Ovary (tissue), 10 donors: ENCODE measurements around the gene SPDYE2. TPM values are rescaled to one million over a fixed set of nuclear protein-coding genes. Genes with fewer than 3 reads are reported as not detected.
"Not testable (repeated sequence)": the region's sequence is repeated elsewhere in the genome, so short reads cannot be mapped to it uniquely, and the experiment has no call there.

ENCODE experiments used
- DNase-seq, 5 donors: peaks; one replicate each; pipeline ENCODE4 v3.0.0-alpha.2; 2019 to 2020
- H3K27ac ChIP-seq, 2 donors: fragments of 200-600 bp; one replicate each; pipeline versions ENCODE4 v1.5.1 to v1.8.0; 2019 to 2022
- H3K27me3 ChIP-seq: fragments of 200-600 bp; one replicate; pipeline ENCODE4 v1.8.0; 2022
- H3K36me3 ChIP-seq: fragments of 200-600 bp; sonication (generic); one replicate; pipeline ENCODE4 v1.5.1; 2019
- H3K4me1 ChIP-seq: one replicate; pipeline ENCODE4 v1.8.1; 2013; ENCODE audit warnings: mild to moderate bottlenecking, moderate library complexity; ENCODE audit not compliant: insufficient read depth
- H3K4me3 ChIP-seq: fragments of 200-600 bp; sonication (generic); one replicate; pipeline ENCODE4 v1.5.1; 2017
- H3K9me3 ChIP-seq, 2 donors: fragments of 200-600 bp in 1 of 2; sonication (generic) in 1 of 2; one replicate each; pipeline versions ENCODE4 v1.5.1 to v1.8.1; 2013 to 2019; ENCODE audit warnings: mild to moderate bottlenecking in 1 of 2, moderate library complexity in 1 of 2
- WGBS, 3 donors: extraction: QIAGEN DNeasy Blood & Tissue Kit in 1 of 3; methylation state at CpG; one replicate each; pipeline versions ENCODE4 v1.1.5 to v1.1.7; 2013 to 2017; 5-methylcytosine and 5-hydroxymethylcytosine counted together
- intact Hi-C, 4 donors: fragments of 100-400 bp; cut with DNase I; formaldehyde crosslinking; loops; one replicate each; pipeline versions ENCODE4 v1.11.0 to v1.15.1; 2022 to 2023
- long read RNA-seq, 3 donors: library from polyadenylated mRNA in 2 of 3; unstranded in 2 of 3; transcript quantifications; one replicate each; pipeline ENCODE4 v2.0.0 and lab custom pipeline, GENCODE V29; 2021 to 2026
- polyA plus RNA-seq, 2 donors: library from polyadenylated mRNA; stranded (reverse); fragments of 200-250 nt in 1 of 2; fragments of 350-450 nt in 1 of 2; fragmentation: Illumina TruSeq in 1 of 2; extraction: RNeasy Lipid Tissue Mini Kit (QIAGEN cat#74804) in 1 of 2; gene quantifications; one replicate each; pipeline ENCODE4 v1.2.3, GENCODE V29; 2013 to 2014
- total RNA-seq, 7 donors: library from RNA; depleted of rRNA in 2 of 7; stranded (reverse); fragments of >200 nt in 2 of 7; fragmentation: NEBNext Ultra II Directional in 3 of 7; extraction: Animal tissue kit (Norgen Biotek cat#: 25700) in 3 of 7; gene quantifications; one replicate each; pipeline versions ENCODE4 v1.1.0 to v1.2.4, GENCODE V29; 2016 to 2023
- donor health status: DM: no; HTN: no; CAD: no; lungs with moderate emphysema.
- donor health status: DM: no; HTN: no; CAD: no.
- donor health status: Bipolar disorder and iron deficiency.
- donor health status: DM: yes; HTN: yes; CAD: no.
- donor health status: DM: no; HTN: no; CAD: no.
- donor health status: DM: yes; HTN: yes; CAD: no.

SPDYE2 gene, protein sequence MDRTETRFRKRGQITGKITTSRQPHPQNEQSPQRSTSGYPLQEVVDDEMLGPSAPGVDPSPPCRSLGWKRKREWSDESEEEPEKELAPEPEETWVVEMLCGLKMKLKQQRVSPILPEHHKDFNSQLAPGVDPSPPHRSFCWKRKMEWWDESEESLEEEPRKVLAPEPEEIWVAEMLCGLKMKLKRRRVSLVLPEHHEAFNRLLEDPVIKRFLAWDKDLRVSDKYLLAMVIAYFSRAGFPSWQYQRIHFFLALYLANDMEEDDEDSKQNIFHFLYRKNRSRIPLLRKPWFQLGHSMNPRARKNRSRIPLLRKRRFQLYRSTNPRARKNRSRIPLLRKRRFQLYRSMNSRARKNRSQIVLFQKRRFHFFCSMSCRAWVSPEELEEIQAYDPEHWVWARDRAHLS
- total RNA-seq (under 1 TPM in 4 of 7 donors, not detected in 3; 0.20 to 0.47 (median 0.44) TPM), polyA plus RNA-seq (under 1 TPM in 1 of 2 donors, not detected in 1; 0.21 TPM)
- long read RNA-seq, donor 1, partial matches to known transcripts: 0 of 17 reads
- long read RNA-seq, donor 1, other reads (novel, unspliced or antisense): 17 of 17 reads
- long read RNA-seq, donor 2: 0 reads
- long read RNA-seq, donor 3, partial matches to known transcripts: 0 of 11 reads
- long read RNA-seq, donor 3, other reads (novel, unspliced or antisense): 11 of 11 reads

DNA sequence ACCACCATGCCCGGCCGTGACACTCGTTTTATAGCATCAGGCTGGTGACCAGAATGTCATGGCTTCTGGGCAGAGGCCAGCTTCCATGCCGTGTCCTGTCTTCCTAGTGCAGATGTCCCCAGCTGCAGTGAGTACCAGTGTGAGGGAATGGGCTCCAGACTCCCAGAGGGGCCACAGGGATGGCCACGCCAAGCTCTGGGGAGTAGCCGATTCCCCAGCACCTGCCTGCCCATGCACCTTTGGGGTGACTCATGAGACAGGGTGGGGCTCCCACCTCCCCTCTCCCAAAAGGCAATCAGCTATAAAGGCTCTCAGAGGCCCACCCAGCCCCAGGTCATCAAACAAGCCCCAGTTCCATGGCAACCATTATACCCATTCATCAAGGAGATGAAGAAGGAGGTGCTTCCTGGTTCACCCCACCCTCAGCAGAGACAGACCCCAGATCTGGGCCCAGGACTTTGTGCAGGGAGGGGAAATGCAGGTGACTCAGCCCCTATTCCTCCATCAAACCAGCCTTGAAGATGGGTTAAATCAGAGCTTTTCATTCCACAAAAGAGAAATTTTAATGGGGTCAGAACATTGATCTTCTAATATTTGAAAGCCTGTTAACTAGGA, at the start of gene SPDYE2:
Gene SPDYE2 (plus strand): TSS at position 419 of the 615 bp plus-strand sequence. CDS start 2,030 bp downstream, outside the sequence.
- WGBS, 3 donors: no CpG with 5 or more reads among the region's 6 CpGs
- H3K4me1 ChIP-seq, intact Hi-C loops, H3K27me3 ChIP-seq, H3K36me3 ChIP-seq, H3K9me3 ChIP-seq, H3K27ac ChIP-seq, DNase-seq, H3K4me3 ChIP-seq: not testable (repeated sequence)

GRCh38 chr7:102503141-102503540, 47.9 kb upstream of the SPDYE2 start:
- H3K27me3 ChIP-seq, H3K4me3 ChIP-seq, H3K4me1 ChIP-seq, H3K27ac ChIP-seq, DNase-seq, intact Hi-C loops, H3K9me3 ChIP-seq, H3K36me3 ChIP-seq: not testable (repeated sequence)
- no CpG with 5 or more reads among the region's 12 CpGs for WGBS, 3 donors

- H3K36me3 ChIP-seq, H3K27ac ChIP-seq, H3K9me3 ChIP-seq, H3K4me1 ChIP-seq, H3K27me3 ChIP-seq, intact Hi-C loops, H3K4me3 ChIP-seq: not testable (repeated sequence)
- 73% methylated on average over 5 of the region's 24 CpGs; no CpG with 5 or more reads in 1 of the 3 donors for WGBS, 3 donors
- DNase-seq: peak in 2 of 5 donors; percentile 8 to 15
Measured at GRCh38 chr7:102505298-102506185, 45.5 kb upstream of the SPDYE2 start.

GRCh38 chr7:102507410-102508088, 43.5 kb upstream of the SPDYE2 start:
- H3K9me3 ChIP-seq, H3K4me3 ChIP-seq, intact Hi-C loops, H3K27me3 ChIP-seq, H3K36me3 ChIP-seq, H3K4me1 ChIP-seq, H3K27ac ChIP-seq: not testable (repeated sequence)
- WGBS, 3 donors: 80 to 85% methylated on average over 2 of the region's 8 CpGs; no CpG with 5 or more reads in 1 of the 3 donors
- peak in 2 of 5 donors; percentile 5 to 27 for DNase-seq

GRCh38 chr7:102510575-102510974, 40.5 kb upstream of the SPDYE2 start:
- intact Hi-C loops, H3K9me3 ChIP-seq, H3K27ac ChIP-seq, H3K4me1 ChIP-seq, H3K36me3 ChIP-seq, H3K4me3 ChIP-seq, H3K27me3 ChIP-seq: not testable (repeated sequence)
- WGBS, 3 donors: 74 to 85% (median 77%) methylated on average over 4 to 5 of the region's 8 CpGs
- peak in 1 of 5 donors; percentile 43 for DNase-seq

- H3K27me3 ChIP-seq, H3K4me3 ChIP-seq, H3K4me1 ChIP-seq, H3K36me3 ChIP-seq, DNase-seq, H3K9me3 ChIP-seq, intact Hi-C loops, H3K27ac ChIP-seq: not testable (repeated sequence)
- no CpG with 5 or more reads among the region's 30 CpGs for WGBS, 3 donors
Measured at GRCh38 chr7:102511860-102512522, 39.0 kb upstream of the SPDYE2 start.

GRCh38 chr7:102512642-102513221, 38.3 kb upstream of the SPDYE2 start:
- Histone ChIP-seq H3K27ac (peak overlapping the region; percentile 60 to 87), H3K4me3 (peak overlapping the region; percentile 26)
- WGBS, 3 donors: 4 to 6% (median 4%) methylated on average over 5 of the region's 5 CpGs

DNA sequence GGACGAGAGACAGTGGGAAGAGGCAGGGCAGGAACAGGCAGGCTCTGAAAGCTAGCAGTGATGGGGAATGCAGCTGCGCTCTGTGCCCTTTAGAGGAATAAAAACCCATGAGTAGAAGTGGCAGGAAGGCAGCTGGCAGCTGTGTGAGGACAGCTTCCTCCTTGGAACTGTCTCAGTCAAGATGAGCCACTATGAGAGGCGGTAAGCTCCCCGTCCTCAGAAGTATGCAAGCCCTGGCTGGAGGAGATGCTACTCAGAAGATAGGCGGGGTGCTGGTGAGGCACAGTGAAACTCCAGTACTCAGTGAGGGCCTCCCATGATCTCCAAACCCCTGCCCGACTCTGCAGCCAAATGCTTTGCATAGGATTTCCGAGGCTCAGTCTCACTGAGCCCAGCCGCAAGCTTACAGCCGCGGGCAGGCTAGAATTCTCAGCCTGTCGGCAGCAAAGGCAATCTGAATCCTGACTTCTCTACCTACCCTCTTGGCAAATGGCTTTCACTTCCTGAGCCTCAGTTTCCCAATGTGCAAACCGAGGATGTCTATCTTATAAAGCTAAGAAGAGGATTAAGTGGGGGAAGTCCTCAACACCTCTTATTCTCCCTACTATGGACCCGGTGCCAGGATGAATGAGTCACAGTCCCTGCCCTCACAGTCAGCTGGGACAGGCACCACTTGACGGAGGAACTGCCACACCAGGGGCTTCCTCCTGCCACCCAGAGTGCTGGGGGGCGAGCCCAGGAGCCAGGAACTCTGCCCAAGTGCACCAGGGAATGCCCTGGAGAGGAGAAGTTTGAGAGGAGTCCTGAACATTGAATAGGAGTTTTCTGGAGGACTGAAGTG, 35.9 kb upstream of the SPDYE2 start:
- H3K27me3 ChIP-seq, H3K9me3 ChIP-seq, H3K4me1 ChIP-seq, H3K27ac ChIP-seq, DNase-seq, intact Hi-C loops, H3K36me3 ChIP-seq, H3K4me3 ChIP-seq: not testable (repeated sequence)
- WGBS, 3 donors: 39% methylated on average over 3 of the region's 15 CpGs; no CpG with 5 or more reads in 2 of the 3 donors

More at GRCh38 chr7:102512642-102513221, 38.3 kb upstream of the SPDYE2 start:
- H3K4me1 ChIP-seq, H3K27me3 ChIP-seq, intact Hi-C loops, H3K9me3 ChIP-seq, H3K36me3 ChIP-seq: not testable (repeated sequence)
- DNase-seq: peak; percentile 47 to 81 (median 61)

DNA sequence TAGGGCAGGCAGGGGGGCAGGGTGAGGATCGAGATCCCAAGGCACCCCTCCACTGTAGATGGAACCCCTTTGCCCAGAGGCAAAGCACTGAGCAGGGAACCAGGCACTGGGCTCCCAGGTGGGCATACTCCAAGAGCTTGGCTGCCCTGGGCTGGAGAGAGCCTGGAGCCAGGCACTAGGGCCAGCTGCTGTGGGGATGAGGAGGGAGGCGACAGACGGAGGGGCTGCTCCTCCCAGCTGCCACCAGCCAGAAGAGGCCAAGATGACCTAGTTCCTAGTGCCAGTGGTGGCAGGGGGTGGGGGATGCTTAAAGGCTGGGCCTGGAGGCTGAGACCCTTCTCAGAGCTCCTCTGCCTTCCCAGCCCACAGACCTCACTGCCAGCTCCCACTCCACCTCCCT, 35.1 kb upstream of the SPDYE2 start:
- H3K27me3 ChIP-seq, H3K36me3 ChIP-seq, H3K4me3 ChIP-seq, intact Hi-C loops, DNase-seq, H3K9me3 ChIP-seq, H3K27ac ChIP-seq, H3K4me1 ChIP-seq: not testable (repeated sequence)
- no CpG with 5 or more reads among the region's 3 CpGs for WGBS, 3 donors
